Measurements from ENCODE around the gene PDGFRB. TPM values are rescaled to one million over a fixed set of nuclear protein-coding genes. Genes with fewer than 3 reads are reported as not detected.
A peak's percentile ranks its signal among the peaks of the same experiment; 100 is the strongest.
"Not testable (repeated sequence)": the region's sequence is repeated elsewhere in the genome, so short reads cannot be mapped to it uniquely, and the experiment has no call there.

PDGFRB gene
- total and polyA plus RNA-seq, 2 experiments from 2014 or later, result 4.2 to 5.3 TPM

DNA sequence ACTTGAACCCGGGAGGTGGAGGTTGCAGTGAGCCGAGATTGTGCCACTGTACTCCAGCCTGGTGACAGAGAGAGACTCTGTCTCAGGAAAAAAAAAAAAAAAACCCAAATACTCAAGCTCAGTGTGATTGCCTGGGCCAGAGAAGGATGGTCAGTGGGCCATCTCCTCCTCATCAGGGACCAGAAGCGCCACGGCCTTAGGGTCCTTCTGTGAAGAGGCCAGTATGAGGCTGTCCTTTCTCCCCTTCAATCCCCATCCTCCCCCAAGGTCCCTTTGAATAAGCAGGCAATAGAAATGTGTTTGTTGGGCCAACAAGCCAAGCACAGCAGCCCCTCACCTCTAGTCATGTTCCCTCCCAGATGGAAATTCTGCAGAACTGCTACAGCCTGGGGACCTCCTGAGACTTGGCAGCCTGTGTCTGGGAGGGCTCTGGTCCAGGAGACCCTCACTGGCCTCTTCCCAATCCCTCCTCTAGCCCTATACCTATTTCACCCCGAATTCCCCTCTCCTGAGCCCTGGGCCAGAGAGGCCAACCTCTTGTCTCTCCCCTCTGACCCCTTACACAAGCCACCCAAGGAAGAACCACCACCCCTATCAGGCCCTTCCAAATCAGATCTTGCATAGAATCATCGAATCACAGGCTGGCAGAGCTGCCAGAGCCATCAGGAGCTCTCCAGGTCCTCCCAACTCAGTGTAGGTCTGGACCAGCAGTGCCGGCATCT, 70.3 kb downstream of the PDGFRB start:
- no peak for TF ChIP-seq CTCF (IDR thresholded peaks at IDR 0.05; ENCODE audit: low read depth, low read length)
- DNase-seq (ENCODE audit: low read depth in 1 of 2, low spot score in 1 of 2), result no peak
- no peak overlapping the region for H3K4me3 ChIP-seq
- H3K9me3 ChIP-seq (ENCODE audit: low read depth), result no peaks in the 10 kb centered on the region
- H3K27ac ChIP-seq, result no peak overlapping the region
- H3K4me1 ChIP-seq (ENCODE audit: low read depth), result peaks cover 3% of the 10 kb centered on the region
- no peaks in the 10 kb centered on the region for H3K36me3 ChIP-seq
- H3K27me3 ChIP-seq, result peaks cover 14% of the 10 kb centered on the region

DNA sequence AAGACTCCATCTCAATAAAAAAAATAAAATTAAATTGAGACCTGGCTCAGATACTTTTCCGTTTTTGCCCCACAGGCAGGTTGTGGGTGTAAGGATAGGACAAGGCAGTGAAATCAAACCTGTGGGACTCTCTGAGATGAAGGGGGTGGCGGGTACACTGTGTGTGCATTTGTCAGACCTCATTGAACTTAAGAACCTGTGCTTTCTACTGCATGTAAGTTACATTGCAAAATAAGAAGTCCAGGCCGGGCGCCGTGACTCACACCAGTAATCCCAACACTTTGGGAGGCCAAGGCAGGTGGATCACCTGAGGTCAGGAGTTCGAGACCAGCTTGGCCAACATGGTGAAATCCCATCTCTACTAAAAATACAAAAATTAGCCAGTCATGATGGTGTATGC, 70.9 kb downstream of the PDGFRB start:
- H3K9me3 ChIP-seq (ENCODE audit: low read depth); DNase-seq (ENCODE audit: low read depth in 1 of 2, low spot score in 1 of 2): not testable (repeated sequence)

DNA sequence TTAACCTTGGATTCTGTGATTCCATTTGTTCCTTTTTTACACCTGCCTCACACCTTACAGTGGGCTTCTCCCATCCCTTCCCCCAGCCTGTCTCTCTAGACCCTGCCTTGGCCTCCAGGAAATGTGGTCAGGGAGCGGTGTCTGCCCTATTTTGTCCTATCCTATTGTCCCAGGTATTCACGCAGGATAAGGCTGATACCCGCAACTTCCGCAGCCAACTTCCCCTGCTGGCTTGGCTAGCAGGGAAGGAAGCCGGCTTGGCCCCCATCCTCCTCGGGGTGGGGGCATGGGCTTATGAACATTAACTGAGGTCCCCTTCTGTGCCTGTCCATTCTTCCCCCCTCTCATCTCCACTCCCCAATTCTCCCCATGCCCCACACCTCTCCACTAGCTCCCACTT, 72.8 kb downstream of the PDGFRB start:
- no peak for DNase-seq (ENCODE audit: low read depth in 1 of 2, low spot score in 1 of 2)
- Histone ChIP-seq H3K27me3 (peaks cover 2% of the 10 kb centered on the region), H3K27ac (no peak overlapping the region), H3K4me1 (ENCODE audit: low read depth) (peaks cover 3% of the 10 kb centered on the region), H3K4me3 (no peak overlapping the region), H3K36me3 (no peaks in the 10 kb centered on the region), H3K9me3 (ENCODE audit: low read depth) (no peaks in the 10 kb centered on the region)
- no peak for TF ChIP-seq CTCF (IDR thresholded peaks at IDR 0.05; ENCODE audit: low read depth, low read length)

More for the DNA sequence above, 70.9 kb downstream of the PDGFRB start:
- not testable (repeated sequence) for H3K27ac ChIP-seq; H3K4me3 ChIP-seq; H3K36me3 ChIP-seq; H3K4me1 ChIP-seq (ENCODE audit: low read depth)
- peaks cover 12% of the 10 kb centered on the region for H3K27me3 ChIP-seq

GRCh38 chr5:150082374-150082773, 73.3 kb downstream of the PDGFRB start:
- Histone ChIP-seq H3K36me3 (no peaks in the 10 kb centered on the region), H3K4me1 (ENCODE audit: low read depth) (peaks cover 3% of the 10 kb centered on the region), H3K27ac (no peak overlapping the region), H3K4me3 (no peak overlapping the region), H3K9me3 (ENCODE audit: low read depth) (no peaks in the 10 kb centered on the region), H3K27me3 (no peaks in the 10 kb centered on the region)
- no peak for TF ChIP-seq CTCF (IDR thresholded peaks at IDR 0.05; ENCODE audit: low read depth, low read length)
- DNase-seq (ENCODE audit: low read depth in 1 of 2, low spot score in 1 of 2), result no peak

DNA sequence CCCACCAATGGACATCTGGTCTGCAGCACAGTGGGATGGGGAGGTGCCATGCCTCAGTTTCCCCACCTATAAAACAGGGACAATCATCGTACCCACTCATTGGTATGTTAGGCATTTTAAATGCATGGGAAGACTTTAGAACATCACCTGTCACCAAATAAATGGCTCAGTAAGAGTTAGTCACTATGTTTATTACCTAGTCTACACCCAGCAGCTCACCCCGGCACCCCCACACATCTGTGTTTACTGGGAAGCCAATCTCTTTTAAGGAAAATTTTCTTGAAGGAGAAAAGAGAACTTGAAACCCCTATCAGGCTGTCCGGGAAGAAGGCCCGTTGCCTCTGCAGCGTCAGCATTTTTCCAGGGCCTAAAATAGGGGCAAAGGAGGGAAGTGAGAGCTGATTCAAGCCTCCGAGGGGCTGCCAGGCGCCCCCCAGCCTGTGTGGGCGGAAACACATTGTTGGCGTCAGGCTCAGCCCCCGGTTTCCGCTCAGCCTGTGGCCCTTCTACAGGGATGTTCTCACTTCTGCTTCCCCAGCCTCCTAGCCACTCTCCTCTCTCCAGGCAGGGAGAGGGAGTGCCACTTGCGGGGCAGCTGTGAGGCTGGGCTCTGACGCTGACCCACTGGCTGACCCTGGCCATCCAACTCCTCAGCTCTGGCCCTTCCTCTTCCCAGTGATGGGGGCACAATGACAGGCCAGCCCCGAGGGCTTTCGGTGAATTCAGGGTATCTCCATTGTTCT, 73.9 kb downstream of the PDGFRB start:
- no peaks in the 10 kb centered on the region for H3K27me3 ChIP-seq
- H3K27ac ChIP-seq, result no peak overlapping the region
- DNase-seq (ENCODE audit: low read depth in 1 of 2, low spot score in 1 of 2), result peak; percentile 23 to 68
- no peak overlapping the region for H3K4me3 ChIP-seq
- no peak for TF ChIP-seq CTCF (IDR thresholded peaks at IDR 0.05; ENCODE audit: low read depth, low read length)
- H3K36me3 ChIP-seq, result no peaks in the 10 kb centered on the region
- no peaks in the 10 kb centered on the region for H3K9me3 ChIP-seq (ENCODE audit: low read depth)
- H3K4me1 ChIP-seq (ENCODE audit: low read depth), result peaks cover 3% of the 10 kb centered on the region

All from cardiac muscle cell (in vitro differentiated cells and primary cell).